A549 (cell line): Measurements from ENCODE around the gene ATP10A.

Source experiments
- CTCF ChIP-seq: fragments of >200 bp; sonication (Bioruptor Twin); formaldehyde crosslinking; IDR thresholded peaks from 3 replicates; pipeline ENCODE4 v1.5.1; 2016
- EHF ChIP-seq: fragments of 250-450 bp; sonication (Bioruptor Pico); IDR thresholded peaks from 2 replicates; pipeline ENCODE4 v1.5.0; 2020; ENCODE audit warnings: mild to moderate bottlenecking
- ESRRA ChIP-seq: fragments of 150-350 bp; IDR thresholded peaks from 2 replicates; pipeline ENCODE4 v1.6.1; 2014; ENCODE audit warnings: mild to moderate bottlenecking, low read length, borderline replicate concordance
- NPAS2 ChIP-seq: fragments of 250-450 bp; sonication (Bioruptor Pico); IDR thresholded peaks from 2 replicates; pipeline ENCODE4 v1.8.0; 2022; ENCODE audit warnings: mild to moderate bottlenecking, moderate library complexity, borderline replicate concordance
- POLR2A ChIP-seq: IDR thresholded peaks from 2 replicates; pipeline ENCODE4 v1.6.1; 2012; ENCODE audit warnings: mild to moderate bottlenecking, low read length
- RFX5 ChIP-seq: fragments of 450-650 bp; IDR thresholded peaks from 2 replicates; pipeline ENCODE4 v1.7.1; 2014; ENCODE audit warnings: antibody characterized with exemption, mild to moderate bottlenecking, moderate library complexity
- TF ChIP-seq, protein P1 (sequence below): fragments of 450-650 bp; IDR thresholded peaks from 2 replicates; pipeline ENCODE4 v1.6.1; 2014; ENCODE audit warnings: antibody characterized with exemption

DNA sequence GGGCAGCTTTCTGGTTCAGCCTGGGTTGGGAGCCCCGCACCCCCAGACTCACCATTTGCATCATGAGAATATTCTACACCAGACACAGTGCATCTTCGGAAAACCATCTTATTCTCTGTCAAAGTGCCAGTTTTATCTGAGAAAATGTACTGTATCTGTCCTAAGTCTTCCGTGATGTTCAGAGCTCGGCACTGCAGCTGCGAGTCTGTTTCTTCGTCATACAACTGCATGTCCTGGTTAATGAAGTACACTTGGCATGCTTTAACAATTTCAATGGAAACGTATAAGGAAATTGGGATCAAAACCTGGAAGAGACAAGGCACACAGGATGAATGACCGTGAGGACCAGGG lies 141.5 kb downstream of the ATP10A start:
- TF ChIP-seq CTCF: no peak
- TF ChIP-seq POLR2A: no peak
- TF ChIP-seq RFX5: no peak
- TF ChIP-seq EHF (CRISPR knock-in tag): no peak
- TF ChIP-seq, protein P1, sequence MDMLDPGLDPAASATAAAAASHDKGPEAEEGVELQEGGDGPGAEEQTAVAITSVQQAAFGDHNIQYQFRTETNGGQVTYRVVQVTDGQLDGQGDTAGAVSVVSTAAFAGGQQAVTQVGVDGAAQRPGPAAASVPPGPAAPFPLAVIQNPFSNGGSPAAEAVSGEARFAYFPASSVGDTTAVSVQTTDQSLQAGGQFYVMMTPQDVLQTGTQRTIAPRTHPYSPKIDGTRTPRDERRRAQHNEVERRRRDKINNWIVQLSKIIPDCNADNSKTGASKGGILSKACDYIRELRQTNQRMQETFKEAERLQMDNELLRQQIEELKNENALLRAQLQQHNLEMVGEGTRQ: no peak
- no peak for TF ChIP-seq NPAS2
- no peak for TF ChIP-seq ESRRA
